ENCODE results near the gene ABLIM2. TPM values are rescaled to one million over a fixed set of nuclear protein-coding genes. Genes with fewer than 3 reads are reported as not detected.

The ABLIM2 gene
- total and polyA plus RNA-seq, 2 of the 13 experiments (the other 11 are each of a cell fraction or from before 2014, with no cell fraction given), result 0.20 to 0.37 TPM

DNA sequence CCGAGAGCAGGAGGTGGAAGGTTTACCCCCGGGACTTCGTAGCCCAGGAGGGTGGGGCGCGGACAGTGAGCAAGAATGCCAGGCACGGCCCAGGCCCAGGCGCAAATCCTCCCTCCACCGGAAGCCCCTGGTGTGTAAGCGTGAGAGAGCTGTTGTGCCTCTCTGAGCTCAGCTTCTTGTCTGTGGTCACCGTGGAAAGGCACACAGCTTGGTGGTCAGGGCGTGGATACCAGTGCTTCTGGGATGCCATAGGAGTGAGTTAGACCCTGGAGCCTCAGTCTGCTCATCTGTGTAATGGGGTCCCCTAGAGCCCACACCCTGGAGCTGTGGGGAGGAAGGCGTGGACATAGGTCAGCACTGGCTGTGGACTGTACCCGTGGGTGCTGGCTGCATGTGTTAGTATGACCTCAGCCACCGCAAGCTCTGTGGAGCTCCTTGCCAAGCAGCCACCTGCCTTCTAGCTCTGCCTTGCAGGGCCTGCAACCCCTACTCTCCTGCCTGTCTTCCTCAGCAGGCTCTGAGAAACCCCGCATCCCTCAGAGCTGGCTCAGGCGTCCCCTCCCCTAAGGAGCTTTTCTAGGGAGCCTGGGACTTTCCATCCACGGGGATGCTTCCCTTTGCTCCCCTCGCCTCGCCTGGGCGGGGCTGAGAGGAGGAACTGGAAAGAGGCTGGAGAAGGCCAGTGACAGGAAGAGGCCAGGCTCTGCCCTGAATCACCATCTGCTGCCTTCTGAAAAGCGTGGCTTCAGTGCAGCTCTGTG, 190.9 kb downstream of the ABLIM2 start:
- DNase-seq (ENCODE audit: low spot score), result no peak
- Histone ChIP-seq H3K36me3 (replicated peaks in 1 of 2; ENCODE audit: control insufficient read depth in 1 of 2, insufficient read depth in 2 of 2, low read length in 2 of 2) (no peaks in the 10 kb centered on the region), H4K20me1 (ENCODE audit: insufficient read depth, low read length) (no peaks in the 10 kb centered on the region), H3K4me2 (ENCODE audit: low read depth, low read length) (peak overlapping the region; percentile 79), H3K4me3 (replicated peaks in 1 of 3; ENCODE audit: insufficient read depth in 1 of 3, low read depth in 2 of 3, low read length in 3 of 3) (peak overlapping the region in 1 of 3 experiments; percentile 61; a peak in 2 of 6 replicates), H2AFZ (ENCODE audit: low read length) (no peak overlapping the region), H3K9ac (ENCODE audit: insufficient read depth, low read depth, low read length) (no peak overlapping the region), H3K4me1 (ENCODE audit: insufficient read depth, low read length) (peaks cover 97% of the 10 kb centered on the region), H3K9me3 (ENCODE audit: low read length) (no peaks in the 10 kb centered on the region), H3K79me2 (ENCODE audit: insufficient read depth, low read length) (no peaks in the 10 kb centered on the region), H3K27ac (ENCODE audit: extremely low read length, insufficient read depth, low read length) (no peak overlapping the region), H3K27me3 (ENCODE audit: control insufficient read depth in 1 of 2, insufficient read depth in 2 of 2, low read length in 2 of 2) (peaks cover 2 to 13% of the 10 kb centered on the region in 2 experiments; a peak in 3 of 5 replicates)
- 67% methylated on average over 17 of the region's 21 CpGs for WGBS (ENCODE audit: low lambda C conversion rate)
- CTCF ChIA-PET (ENCODE audit: low intra/inter-chr PET ratio, low total read pairs), result no interaction called here
- BruUV-seq (replicated peaks), result no TSS peak
- intact Hi-C loops (cut with micrococcal nuclease; ENCODE audit: unreplicated experiment), result no loop called here
- FAIRE-seq, result no peak
- POLR2A ChIA-PET, result interaction anchor here (1.0 kb wide), 1 partner anchor 161 kb away, joined by 3 read pairs; no protein-coding TSS in a partner anchor
- ATAC-seq, result no peak
- in situ Hi-C loops (cut with HindIII; ENCODE audit: extremely low pct_ligation_motif_present, low pct_unique_long_range_greater_than_20kb), result no loop called here
- no peak for TF ChIP-seq DR1 (CRISPR knock-in tag; IDR thresholded peaks at IDR 0.05)
- TF ChIP-seq, protein P1, sequence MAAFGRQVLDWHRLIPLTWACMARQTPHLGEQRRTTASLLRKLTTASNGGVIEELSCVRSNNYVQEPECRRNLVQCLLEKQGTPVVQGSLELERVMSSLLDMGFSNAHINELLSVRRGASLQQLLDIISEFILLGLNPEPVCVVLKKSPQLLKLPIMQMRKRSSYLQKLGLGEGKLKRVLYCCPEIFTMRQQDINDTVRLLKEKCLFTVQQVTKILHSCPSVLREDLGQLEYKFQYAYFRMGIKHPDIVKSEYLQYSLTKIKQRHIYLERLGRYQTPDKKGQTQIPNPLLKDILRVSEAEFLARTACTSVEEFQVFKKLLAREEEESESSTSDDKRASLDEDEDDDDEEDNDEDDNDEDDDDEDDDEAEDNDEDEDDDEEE (CRISPR knock-in tag; IDR thresholded peaks at IDR 0.05), result no peak
- TF ChIP-seq HES4 (CRISPR knock-in tag; IDR thresholded peaks at IDR 0.05; ENCODE audit: borderline replicate concordance), result 0 out of 2 replicates have a peak, but pooled peaks have one; percentile 45
- no peak for TF ChIP-seq MYC (CRISPR knock-in tag; IDR thresholded peaks at IDR 0.05; ENCODE audit: borderline replicate concordance)
- TF ChIP-seq, protein P2, sequence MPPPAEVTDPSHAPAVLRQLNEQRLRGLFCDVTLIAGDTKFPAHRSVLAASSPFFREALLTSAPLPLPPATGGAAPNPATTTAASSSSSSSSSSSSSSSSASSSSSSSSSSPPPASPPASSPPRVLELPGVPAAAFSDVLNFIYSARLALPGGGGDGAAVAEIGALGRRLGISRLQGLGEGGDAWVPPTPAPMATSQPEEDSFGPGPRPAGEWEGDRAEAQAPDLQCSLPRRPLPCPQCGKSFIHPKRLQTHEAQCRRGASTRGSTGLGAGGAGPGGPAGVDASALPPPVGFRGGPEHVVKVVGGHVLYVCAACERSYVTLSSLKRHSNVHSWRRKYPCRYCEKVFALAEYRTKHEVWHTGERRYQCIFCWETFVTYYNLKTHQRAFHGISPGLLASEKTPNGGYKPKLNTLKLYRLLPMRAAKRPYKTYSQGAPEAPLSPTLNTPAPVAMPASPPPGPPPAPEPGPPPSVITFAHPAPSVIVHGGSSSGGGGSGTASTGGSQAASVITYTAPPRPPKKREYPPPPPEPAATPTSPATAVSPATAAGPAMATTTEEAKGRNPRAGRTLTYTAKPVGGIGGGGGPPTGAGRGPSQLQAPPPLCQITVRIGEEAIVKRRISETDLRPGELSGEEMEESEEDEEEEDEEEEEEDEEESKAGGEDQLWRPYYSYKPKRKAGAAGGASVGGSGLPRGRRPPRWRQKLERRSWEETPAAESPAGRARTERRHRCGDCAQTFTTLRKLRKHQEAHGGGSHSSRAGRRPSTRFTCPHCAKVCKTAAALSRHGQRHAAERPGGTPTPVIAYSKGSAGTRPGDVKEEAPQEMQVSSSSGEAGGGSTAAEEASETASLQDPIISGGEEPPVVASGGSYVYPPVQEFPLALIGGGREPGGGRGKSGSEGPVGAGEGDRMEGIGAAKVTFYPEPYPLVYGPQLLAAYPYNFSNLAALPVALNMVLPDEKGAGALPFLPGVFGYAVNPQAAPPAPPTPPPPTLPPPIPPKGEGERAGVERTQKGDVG (CRISPR knock-in tag; IDR thresholded peaks at IDR 0.05; ENCODE audit: borderline replicate concordance), result no peak
- TF ChIP-seq, protein P3, sequence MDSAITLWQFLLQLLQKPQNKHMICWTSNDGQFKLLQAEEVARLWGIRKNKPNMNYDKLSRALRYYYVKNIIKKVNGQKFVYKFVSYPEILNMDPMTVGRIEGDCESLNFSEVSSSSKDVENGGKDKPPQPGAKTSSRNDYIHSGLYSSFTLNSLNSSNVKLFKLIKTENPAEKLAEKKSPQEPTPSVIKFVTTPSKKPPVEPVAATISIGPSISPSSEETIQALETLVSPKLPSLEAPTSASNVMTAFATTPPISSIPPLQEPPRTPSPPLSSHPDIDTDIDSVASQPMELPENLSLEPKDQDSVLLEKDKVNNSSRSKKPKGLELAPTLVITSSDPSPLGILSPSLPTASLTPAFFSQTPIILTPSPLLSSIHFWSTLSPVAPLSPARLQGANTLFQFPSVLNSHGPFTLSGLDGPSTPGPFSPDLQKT (CRISPR knock-in tag; IDR thresholded peaks at IDR 0.05; ENCODE audit: borderline replicate concordance), result no peak
- no peak for TF ChIP-seq BRD4 (CRISPR knock-in tag; IDR thresholded peaks at IDR 0.05)
- no peak for TF ChIP-seq TBX3 (IDR thresholded peaks at IDR 0.05; ENCODE audit: borderline replicate concordance)
- no peak for TF ChIP-seq ZBTB42 (CRISPR knock-in tag; IDR thresholded peaks at IDR 0.05)
- TF ChIP-seq ZNF251 (CRISPR knock-in tag; IDR thresholded peaks at IDR 0.05), result no peak
- TF ChIP-seq ZC3H13 (CRISPR knock-in tag; IDR thresholded peaks at IDR 0.05), result no peak
- TF ChIP-seq CCDC6 (CRISPR knock-in tag; IDR thresholded peaks at IDR 0.05), result no peak
- TF ChIP-seq ZNF720 (CRISPR knock-in tag; IDR thresholded peaks at IDR 0.05), result no peak
- TF ChIP-seq, protein P4, sequence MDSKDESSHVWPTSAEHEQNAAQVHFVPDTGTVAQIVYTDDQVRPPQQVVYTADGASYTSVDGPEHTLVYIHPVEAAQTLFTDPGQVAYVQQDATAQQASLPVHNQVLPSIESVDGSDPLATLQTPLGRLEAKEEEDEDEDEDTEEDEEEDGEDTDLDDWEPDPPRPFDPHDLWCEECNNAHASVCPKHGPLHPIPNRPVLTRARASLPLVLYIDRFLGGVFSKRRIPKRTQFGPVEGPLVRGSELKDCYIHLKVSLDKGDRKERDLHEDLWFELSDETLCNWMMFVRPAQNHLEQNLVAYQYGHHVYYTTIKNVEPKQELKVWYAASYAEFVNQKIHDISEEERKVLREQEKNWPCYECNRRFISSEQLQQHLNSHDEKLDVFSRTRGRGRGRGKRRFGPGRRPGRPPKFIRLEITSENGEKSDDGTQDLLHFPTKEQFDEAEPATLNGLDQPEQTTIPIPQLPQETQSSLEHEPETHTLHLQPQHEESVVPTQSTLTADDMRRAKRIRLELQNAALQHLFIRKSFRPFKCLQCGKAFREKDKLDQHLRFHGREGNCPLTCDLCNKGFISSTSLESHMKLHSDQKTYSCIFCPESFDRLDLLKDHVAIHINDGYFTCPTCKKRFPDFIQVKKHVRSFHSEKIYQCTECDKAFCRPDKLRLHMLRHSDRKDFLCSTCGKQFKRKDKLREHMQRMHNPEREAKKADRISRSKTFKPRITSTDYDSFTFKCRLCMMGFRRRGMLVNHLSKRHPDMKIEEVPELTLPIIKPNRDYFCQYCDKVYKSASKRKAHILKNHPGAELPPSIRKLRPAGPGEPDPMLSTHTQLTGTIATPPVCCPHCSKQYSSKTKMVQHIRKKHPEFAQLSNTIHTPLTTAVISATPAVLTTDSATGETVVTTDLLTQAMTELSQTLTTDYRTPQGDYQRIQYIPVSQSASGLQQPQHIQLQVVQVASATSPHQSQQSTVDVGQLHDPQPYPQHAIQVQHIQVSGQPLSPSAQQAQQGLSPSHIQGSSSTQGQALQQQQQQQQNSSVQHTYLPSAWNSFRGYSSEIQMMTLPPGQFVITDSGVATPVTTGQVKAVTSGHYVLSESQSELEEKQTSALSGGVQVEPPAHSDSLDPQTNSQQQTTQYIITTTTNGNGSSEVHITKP (CRISPR knock-in tag; IDR thresholded peaks at IDR 0.05; ENCODE audit: low read depth), result no peak
- TF ChIP-seq ZNF629 (CRISPR knock-in tag; conservative IDR thresholded peaks at IDR 0.05), result peak; percentile 95

Data from HepG2 (cell line).